Astrocyte (in vitro differentiated cells and primary cell): ENCODE data around the gene LRRC8A. TPM values are rescaled to one million over a fixed set of nuclear protein-coding genes. Genes with fewer than 3 reads are reported as not detected.

Source experiments
- DNase-seq: peaks from one replicate; pipeline ENCODE4 v3.0.0-alpha.2; 2010; ENCODE audit warnings: low read depth
- FAIRE-seq: peaks from 2 replicates; lab custom pipeline; 2011; peaks lifted over from hg19 to GRCh38; lab: Jason Lieb, UNC
- H2AFZ ChIP-seq: 2 replicates; pipeline ENCODE4 v1.6.0; 2012; ENCODE audit warnings: low read depth, low read length, inconsistent platforms
- H3K27ac ChIP-seq: 2 replicates; pipeline ENCODE4 v1.5.1; 2011; ENCODE audit warnings: low read depth, low read length, inconsistent platforms
- H3K27me3 ChIP-seq: 2 replicates; pipeline ENCODE4 v1.6.0; 2011; ENCODE audit warnings: low read length, inconsistent platforms; ENCODE audit not compliant: insufficient read depth
- H3K36me3 ChIP-seq: 2 replicates; pipeline ENCODE4 v1.5.1; 2011; ENCODE audit warnings: low read length, inconsistent platforms; ENCODE audit not compliant: insufficient read depth
- H3K4me1 ChIP-seq: 2 replicates; pipeline ENCODE4 v1.5.1; 2011; ENCODE audit warnings: low read length, inconsistent platforms; ENCODE audit not compliant: insufficient read depth
- H3K4me2 ChIP-seq: 2 replicates; pipeline ENCODE4 v1.6.0; 2012; ENCODE audit warnings: low read length, inconsistent platforms
- H3K4me3 ChIP-seq: 2 replicates; pipeline ENCODE4 v1.5.1; 2011; ENCODE audit warnings: low read depth, mild to moderate bottlenecking, low read length, inconsistent platforms; ENCODE audit not compliant: insufficient read depth
- H3K79me2 ChIP-seq: 2 replicates; pipeline ENCODE4 v1.6.0; 2012; ENCODE audit warnings: mild to moderate bottlenecking, low read length, inconsistent platforms; ENCODE audit not compliant: insufficient read depth
- H3K9ac ChIP-seq: 2 replicates; pipeline ENCODE4 v1.6.0; 2012; ENCODE audit warnings: mild to moderate bottlenecking, low read length, inconsistent platforms
- H3K9me3 ChIP-seq: 2 replicates; pipeline ENCODE4 v1.5.1; 2012; ENCODE audit warnings: low read depth, mild to moderate bottlenecking, low read length, inconsistent platforms; ENCODE audit not compliant: insufficient read depth
- H4K20me1 ChIP-seq: 2 replicates; pipeline ENCODE4 v1.6.0; 2012; ENCODE audit warnings: low read length, inconsistent platforms; ENCODE audit not compliant: insufficient read depth
- H3K27ac Mint-ChIP-seq: one replicate; pipeline ENCODE4 v1.8.0; 2021; ENCODE audit warnings: mild to moderate bottlenecking, mixed read lengths; ENCODE audit not compliant: unreplicated experiment
- H3K27me3 Mint-ChIP-seq: one replicate; pipeline ENCODE4 v1.8.0; 2021; ENCODE audit warnings: low read depth, mixed read lengths; ENCODE audit not compliant: unreplicated experiment
- H3K36me3 Mint-ChIP-seq: one replicate; pipeline ENCODE4 v1.8.0; 2021; ENCODE audit warnings: low read depth, mixed read lengths; ENCODE audit not compliant: unreplicated experiment
- H3K4me1 Mint-ChIP-seq: one replicate; pipeline ENCODE4 v1.8.0; 2021; ENCODE audit warnings: low read depth, mixed read lengths; ENCODE audit not compliant: unreplicated experiment
- H3K4me3 Mint-ChIP-seq: one replicate; pipeline ENCODE4 v1.8.0; 2021; ENCODE audit warnings: mild to moderate bottlenecking, moderate library complexity, mixed read lengths; ENCODE audit not compliant: unreplicated experiment
- H3K9me3 Mint-ChIP-seq: one replicate; pipeline ENCODE4 v1.8.0; 2021; ENCODE audit warnings: mild to moderate bottlenecking, mixed read lengths; ENCODE audit not compliant: unreplicated experiment
- CTCF ChIP-seq: IDR thresholded peaks from 2 replicates; pipeline ENCODE4 v1.5.1; 2011; ENCODE audit warnings: low read depth, mild to moderate bottlenecking, inconsistent platforms, low read length, moderate library complexity; ENCODE audit not compliant: insufficient read depth
- EZH2 ChIP-seq: IDR thresholded peaks from 2 replicates; pipeline ENCODE4 v1.6.1; 2012; ENCODE audit warnings: mild to moderate bottlenecking, low read length, inconsistent platforms; ENCODE audit not compliant: insufficient read depth
- total RNA-seq: library from RNA; stranded (reverse); gene quantifications from 2 replicates; pipeline ENCODE4 v1.2.1, GENCODE V29; 2021

LRRC8A gene
- total RNA-seq, 1 donor from 2014 or later, result 103 TPM

GRCh38 chr9:128902351-128903078, 20.6 kb downstream of the LRRC8A start:
- Mint-ChIP-seq H3K27me3 (no peaks in the 10 kb centered on the region), H3K27ac (no peak overlapping the region), H3K36me3 (peaks cover 12% of the 10 kb centered on the region), H3K9me3 (no peaks in the 10 kb centered on the region), H3K4me3 (no peak overlapping the region), H3K4me1 (peaks cover 10% of the 10 kb centered on the region)
- Histone ChIP-seq H4K20me1 (peaks cover 51% of the 10 kb centered on the region), H3K36me3 (peaks cover 3% of the 10 kb centered on the region), H2AFZ (no peak overlapping the region), H3K4me2 (no peak overlapping the region), H3K27me3 (no peaks in the 10 kb centered on the region), H3K4me1 (peaks cover 7% of the 10 kb centered on the region), H3K27ac (no peak overlapping the region), H3K79me2 (peaks cover 81% of the 10 kb centered on the region), H3K4me3 (no peak overlapping the region), H3K9me3 (no peaks in the 10 kb centered on the region), H3K9ac (no peak overlapping the region)
- DNase-seq (no peak), FAIRE-seq (no peak)
- TF ChIP-seq EZH2 (no peak), CTCF (no peak)

GRCh38 chr9:128903079-128903461, 21.1 kb downstream of the LRRC8A start:
- peak overlapping the region; percentile 41 for H3K27ac Mint-ChIP-seq
- no peak for TF ChIP-seq EZH2
- TF ChIP-seq CTCF, result no peak
- Histone ChIP-seq H3K4me2 (no peak overlapping the region), H3K27me3 (no peaks in the 10 kb centered on the region), H3K9ac (no peak overlapping the region), H3K4me3 (no peak overlapping the region), H4K20me1 (peaks cover 49% of the 10 kb centered on the region), H2AFZ (no peak overlapping the region), H3K4me1 (peaks cover 7% of the 10 kb centered on the region), H3K79me2 (peaks cover 81% of the 10 kb centered on the region), H3K9me3 (no peaks in the 10 kb centered on the region), H3K27ac (no peak overlapping the region), H3K36me3 (peaks cover 8% of the 10 kb centered on the region)
- no peak for FAIRE-seq
- no peaks in the 10 kb centered on the region for H3K9me3 Mint-ChIP-seq
- no peaks in the 10 kb centered on the region for H3K27me3 Mint-ChIP-seq
- H3K4me1 Mint-ChIP-seq, result peaks cover 10% of the 10 kb centered on the region
- H3K36me3 Mint-ChIP-seq, result peaks cover 16% of the 10 kb centered on the region
- no peak for DNase-seq
- H3K4me3 Mint-ChIP-seq, result no peak overlapping the region
